K562 (cell line): Measurements from ENCODE around the gene FAM228A.

Experiments used
- MEF2D ChIP-seq: conservative IDR thresholded peaks from 2 replicates; pipeline ENCODE4 v1.6.1; 2016; ENCODE audit warnings: low read depth, missing genetic modification characterization, missing compliant biosample characterization
- MTA1 ChIP-seq: fragments of 450-650 bp; IDR thresholded peaks from 2 replicates; pipeline ENCODE4 v1.6.1; 2017; ENCODE audit warnings: borderline replicate concordance
- SIN3A ChIP-seq, 2 experiments: fragments of 150-350 bp in 1 of 2; IDR thresholded peaks; 2 replicates each; pipeline ENCODE4 v1.6.1; 2011 to 2016; ENCODE audit warnings: borderline replicate concordance in 2 of 2, low read depth in 2 of 2, low read length in 2 of 2, mild to moderate bottlenecking in 2 of 2, moderate library complexity in 2 of 2; ENCODE audit not compliant: control insufficient read depth in 1 of 2
- TARDBP ChIP-seq: fragments of 450-650 bp; IDR thresholded peaks from 2 replicates; pipeline ENCODE4 v1.6.1; 2016

GRCh38 chr2:24206714-24207113 lies 31.9 kb downstream of the FAM228A start:
- TF ChIP-seq MEF2D (no peak), SIN3A (IDR thresholded peaks at IDR 0.05; ENCODE audit: borderline replicate concordance in 2 of 2, control insufficient read depth in 1 of 2, low read depth in 2 of 2, low read length in 2 of 2) (no peak), TARDBP (no peak), MTA1 (no peak)
